ENCODE measurements around the gene XPC.
"Not testable (repeated sequence)": the region's sequence is repeated elsewhere in the genome, so short reads cannot be mapped to it uniquely, and the experiment has no call there.

Gene XPC

DNA sequence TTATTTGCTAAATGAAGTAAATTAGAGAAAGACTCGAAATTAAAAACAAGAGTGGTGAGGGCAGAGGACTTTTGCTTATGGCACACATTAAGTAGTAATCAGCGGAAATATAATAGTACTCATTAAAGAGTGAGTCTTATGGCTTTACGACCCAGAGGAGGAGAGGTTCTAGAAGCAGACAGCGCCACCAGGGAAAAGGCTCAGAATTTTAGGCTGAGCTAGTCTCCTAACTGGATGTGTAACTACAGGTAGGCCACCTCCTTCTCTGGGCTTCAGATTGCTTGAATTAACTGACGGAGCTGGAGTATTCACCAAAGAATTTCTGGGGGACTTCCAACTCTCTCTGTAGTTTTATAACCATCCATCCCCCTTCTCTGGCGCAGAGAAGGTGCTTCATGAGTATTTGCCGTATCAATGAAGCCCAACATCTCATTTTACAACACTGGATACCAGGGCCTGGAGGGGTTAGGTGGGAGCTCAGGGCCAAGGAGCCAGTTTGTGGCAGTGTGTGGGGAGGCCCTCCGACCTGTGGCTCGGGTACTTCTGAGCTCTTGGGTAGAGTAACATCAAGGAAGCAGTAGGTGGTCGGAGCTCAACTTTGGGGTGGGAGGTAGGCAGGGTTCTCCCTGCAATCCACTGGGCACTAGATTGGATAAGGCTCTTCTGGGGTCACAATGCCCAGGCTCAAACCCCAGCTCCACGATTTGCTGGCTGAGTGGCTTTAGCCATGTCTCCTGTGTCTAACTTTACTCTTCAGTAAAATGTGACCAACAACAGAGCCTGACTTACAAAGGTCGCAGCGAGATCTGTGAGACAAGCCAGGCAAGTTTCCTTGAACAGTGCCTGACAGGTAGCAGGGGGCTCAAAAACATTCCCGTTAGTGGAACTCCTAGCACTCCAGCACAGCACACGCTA, 54.8 kb downstream of the XPC start:
- H3K79me2 ChIP-seq (ENCODE audit: insufficient read depth, low read length) = peaks cover 80% of the 10 kb centered on the region
- peak overlapping the region; percentile 88 to 99; a peak in 3 of 4 replicates for H3K4me3 ChIP-seq (ENCODE audit: low read depth in 1 of 2, low read length in 2 of 2)
- TF ChIP-seq EZH2 (IDR thresholded peaks at IDR 0.05; ENCODE audit: borderline replicate concordance, low read depth, low read length, severe bottlenecking) = no peak
- TF ChIP-seq, protein P1, sequence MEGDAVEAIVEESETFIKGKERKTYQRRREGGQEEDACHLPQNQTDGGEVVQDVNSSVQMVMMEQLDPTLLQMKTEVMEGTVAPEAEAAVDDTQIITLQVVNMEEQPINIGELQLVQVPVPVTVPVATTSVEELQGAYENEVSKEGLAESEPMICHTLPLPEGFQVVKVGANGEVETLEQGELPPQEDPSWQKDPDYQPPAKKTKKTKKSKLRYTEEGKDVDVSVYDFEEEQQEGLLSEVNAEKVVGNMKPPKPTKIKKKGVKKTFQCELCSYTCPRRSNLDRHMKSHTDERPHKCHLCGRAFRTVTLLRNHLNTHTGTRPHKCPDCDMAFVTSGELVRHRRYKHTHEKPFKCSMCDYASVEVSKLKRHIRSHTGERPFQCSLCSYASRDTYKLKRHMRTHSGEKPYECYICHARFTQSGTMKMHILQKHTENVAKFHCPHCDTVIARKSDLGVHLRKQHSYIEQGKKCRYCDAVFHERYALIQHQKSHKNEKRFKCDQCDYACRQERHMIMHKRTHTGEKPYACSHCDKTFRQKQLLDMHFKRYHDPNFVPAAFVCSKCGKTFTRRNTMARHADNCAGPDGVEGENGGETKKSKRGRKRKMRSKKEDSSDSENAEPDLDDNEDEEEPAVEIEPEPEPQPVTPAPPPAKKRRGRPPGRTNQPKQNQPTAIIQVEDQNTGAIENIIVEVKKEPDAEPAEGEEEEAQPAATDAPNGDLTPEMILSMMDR (IDR thresholded peaks at IDR 0.05; ENCODE audit: borderline replicate concordance, extremely low read depth, low read length, poor library complexity, severe bottlenecking) = no peak
- H3K36me3 ChIP-seq (ENCODE audit: insufficient read depth, low read length) = peaks cover 46% of the 10 kb centered on the region
- peaks cover 33% of the 10 kb centered on the region for H4K20me1 ChIP-seq (ENCODE audit: insufficient read depth, low read length)
- peaks cover 42% of the 10 kb centered on the region for H3K4me1 ChIP-seq (ENCODE audit: insufficient read depth, low read length)
- H3K4me2 ChIP-seq (ENCODE audit: insufficient read depth, low read length) = peak overlapping the region; percentile 92
- peak overlapping the region; percentile 84 for H2AFZ ChIP-seq (ENCODE audit: low read depth, low read length)
- no peaks in the 10 kb centered on the region for H3K27me3 ChIP-seq (ENCODE audit: insufficient read depth, low read length, poor library complexity)
- peak overlapping the region; percentile 83 for H3K9ac ChIP-seq (ENCODE audit: low read depth, low read length)
- H3K27ac ChIP-seq (ENCODE audit: low read length) = peak overlapping the region; percentile 63
- DNase-seq (no peak), ATAC-seq (ENCODE audit: insufficient read depth, low read depth) (no peak)
- no peaks in the 10 kb centered on the region for H3K9me3 ChIP-seq (ENCODE audit: insufficient read depth, low read length, severe bottlenecking)

DNA sequence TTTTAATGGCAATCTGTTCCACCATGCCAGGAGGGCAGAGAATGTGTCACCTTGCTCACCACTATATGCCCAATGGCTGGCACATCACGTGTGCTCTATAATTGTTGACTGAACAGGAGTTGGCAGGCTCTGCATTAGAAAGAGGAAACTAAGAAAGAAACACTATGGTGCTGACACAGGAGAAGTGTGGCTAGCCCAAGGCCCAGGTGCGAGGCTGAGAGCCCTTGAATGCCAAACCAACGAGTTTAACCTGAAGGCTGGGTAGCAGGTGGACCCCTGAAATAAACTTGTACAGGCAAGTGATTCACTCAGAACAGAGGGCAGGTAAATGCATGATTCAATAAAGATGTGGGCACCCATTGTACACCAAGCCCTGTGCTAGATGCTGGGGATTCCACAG, 56.1 kb downstream of the XPC start:
- H3K9ac ChIP-seq (ENCODE audit: low read depth, low read length) = no peak overlapping the region
- TF ChIP-seq EZH2 (IDR thresholded peaks at IDR 0.05; ENCODE audit: borderline replicate concordance, low read depth, low read length, severe bottlenecking) = no peak
- TF ChIP-seq, protein P1 (IDR thresholded peaks at IDR 0.05; ENCODE audit: borderline replicate concordance, extremely low read depth, low read length, poor library complexity, severe bottlenecking) = no peak
- peak overlapping the region; percentile 92; the same call in 1 of the 2 replicates for H3K4me2 ChIP-seq (ENCODE audit: insufficient read depth, low read length)
- H3K27ac ChIP-seq (ENCODE audit: low read length) = no peak overlapping the region
- H3K4me1 ChIP-seq (ENCODE audit: insufficient read depth, low read length) = peaks cover 41% of the 10 kb centered on the region
- no peaks in the 10 kb centered on the region for H3K27me3 ChIP-seq (ENCODE audit: insufficient read depth, low read length, poor library complexity)
- H3K4me3 ChIP-seq (ENCODE audit: low read depth in 1 of 2, low read length in 2 of 2) = no peak overlapping the region; a peak in 1 of 4 replicates
- peaks cover 69% of the 10 kb centered on the region for H3K79me2 ChIP-seq (ENCODE audit: insufficient read depth, low read length)
- no peaks in the 10 kb centered on the region for H3K9me3 ChIP-seq (ENCODE audit: insufficient read depth, low read length, severe bottlenecking)
- peaks cover 43% of the 10 kb centered on the region for H3K36me3 ChIP-seq (ENCODE audit: insufficient read depth, low read length)
- DNase-seq (no peak), ATAC-seq (ENCODE audit: insufficient read depth, low read depth) (no peak)
- H2AFZ ChIP-seq (ENCODE audit: low read depth, low read length) = no peak overlapping the region
- peaks cover 25% of the 10 kb centered on the region for H4K20me1 ChIP-seq (ENCODE audit: insufficient read depth, low read length)

DNA sequence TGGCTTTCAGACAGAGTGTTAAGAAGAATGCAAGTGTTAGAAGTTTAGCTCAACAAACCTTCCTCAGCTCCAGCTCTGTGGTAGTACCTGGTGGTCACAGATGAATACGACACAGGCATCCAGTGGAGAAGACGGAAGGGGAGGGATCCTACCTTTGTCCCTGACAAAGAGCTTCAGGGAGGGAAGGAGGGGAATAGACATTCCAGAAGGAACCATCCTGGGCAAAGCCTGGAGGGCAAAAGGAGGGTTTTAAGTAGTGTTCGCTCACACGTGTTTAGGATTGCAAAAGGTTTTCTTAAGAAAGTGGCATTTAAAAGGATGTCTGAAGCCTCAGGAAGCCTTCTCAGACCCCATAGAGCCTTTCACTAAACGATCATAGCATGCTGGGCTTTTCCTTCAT, 56.5 kb downstream of the XPC start:
- Histone ChIP-seq H3K36me3 (ENCODE audit: insufficient read depth, low read length) (peaks cover 41% of the 10 kb centered on the region), H3K9me3 (ENCODE audit: insufficient read depth, low read length, severe bottlenecking) (no peaks in the 10 kb centered on the region), H4K20me1 (ENCODE audit: insufficient read depth, low read length) (peaks cover 22% of the 10 kb centered on the region), H3K9ac (ENCODE audit: low read depth, low read length) (no peak overlapping the region), H2AFZ (ENCODE audit: low read depth, low read length) (no peak overlapping the region), H3K4me2 (ENCODE audit: insufficient read depth, low read length) (peak overlapping the region; percentile 92; the same call in 1 of the 2 replicates), H3K4me3 (ENCODE audit: low read depth in 1 of 2, low read length in 2 of 2) (no peak overlapping the region), H3K79me2 (ENCODE audit: insufficient read depth, low read length) (peaks cover 64% of the 10 kb centered on the region), H3K27me3 (ENCODE audit: insufficient read depth, low read length, poor library complexity) (no peaks in the 10 kb centered on the region), H3K27ac (ENCODE audit: low read length) (no peak overlapping the region), H3K4me1 (ENCODE audit: insufficient read depth, low read length) (peaks cover 37% of the 10 kb centered on the region)
- no peak for DNase-seq
- TF ChIP-seq, protein P1 (IDR thresholded peaks at IDR 0.05; ENCODE audit: borderline replicate concordance, extremely low read depth, low read length, poor library complexity, severe bottlenecking) = no peak
- TF ChIP-seq EZH2 (IDR thresholded peaks at IDR 0.05; ENCODE audit: borderline replicate concordance, low read depth, low read length, severe bottlenecking) = no peak
- ATAC-seq (ENCODE audit: insufficient read depth, low read depth) = no peak

DNA sequence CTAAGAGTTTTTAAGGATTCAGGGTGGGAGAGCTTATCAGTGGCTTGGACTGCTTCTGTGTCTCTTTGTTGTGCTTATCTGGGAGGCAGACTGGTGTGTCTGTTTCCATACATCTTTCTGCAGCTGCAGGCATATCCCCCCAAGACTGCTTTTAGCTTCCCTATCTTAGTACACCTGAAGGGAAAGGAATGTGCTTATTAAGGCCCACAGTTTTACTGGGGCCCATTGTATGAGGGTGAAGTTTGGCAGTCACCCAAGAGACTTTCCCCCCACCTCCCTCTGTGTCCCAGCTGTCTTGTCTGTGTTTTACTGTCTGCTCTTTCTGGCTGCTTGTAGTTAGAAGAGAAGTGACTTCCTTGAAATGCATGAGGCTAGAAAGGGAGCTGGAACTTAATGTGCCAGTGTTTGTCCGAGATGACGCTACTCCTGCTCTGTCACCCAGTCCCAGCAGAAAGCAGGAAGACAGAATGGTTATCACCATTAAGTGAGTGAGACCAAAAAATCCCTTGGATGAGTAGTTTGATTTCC, 57.4 kb downstream of the XPC start:
- not testable (repeated sequence) for H3K4me2 ChIP-seq (ENCODE audit: insufficient read depth, low read length); H3K9ac ChIP-seq (ENCODE audit: low read depth, low read length); ATAC-seq (ENCODE audit: insufficient read depth, low read depth); DNase-seq; H3K4me3 ChIP-seq (ENCODE audit: low read depth in 1 of 2, low read length in 2 of 2); H3K27me3 ChIP-seq (ENCODE audit: insufficient read depth, low read length, poor library complexity); H3K27ac ChIP-seq (ENCODE audit: low read length); H2AFZ ChIP-seq (ENCODE audit: low read depth, low read length); H3K9me3 ChIP-seq (ENCODE audit: insufficient read depth, low read length, severe bottlenecking)
- Histone ChIP-seq H4K20me1 (ENCODE audit: insufficient read depth, low read length) (peaks cover 14% of the 10 kb centered on the region; the same call in 1 of the 2 replicates), H3K36me3 (ENCODE audit: insufficient read depth, low read length) (peaks cover 45% of the 10 kb centered on the region), H3K4me1 (ENCODE audit: insufficient read depth, low read length) (peaks cover 28% of the 10 kb centered on the region), H3K79me2 (ENCODE audit: insufficient read depth, low read length) (peaks cover 56% of the 10 kb centered on the region)

Data from DND-41 (cell line).